Liver (tissue), 9 donors: Measurements from ENCODE around the gene SHMT2. TPM values are rescaled to one million over a fixed set of nuclear protein-coding genes. Genes with fewer than 3 reads are reported as not detected.

ENCODE experiments used
- DNase-seq: peaks from one replicate; pipeline ENCODE4 v3.0.0-alpha.2; 2017; ENCODE audit warnings: low spot score
- H3K27ac ChIP-seq, 2 donors: one replicate each; pipeline ENCODE4 v1.7.0; 2013; ENCODE audit warnings: inconsistent platforms in 2 of 2, low read length in 2 of 2, control low read depth in 1 of 2, low read depth in 1 of 2, mild to moderate bottlenecking in 1 of 2
- H3K27me3 ChIP-seq, 4 donors: one replicate each; pipeline versions ENCODE4 v1.6.1 to v1.7.0; 2013; ENCODE audit warnings: low read length in 3 of 4, inconsistent platforms in 1 of 4, mild to moderate bottlenecking in 1 of 4, moderate library complexity in 1 of 4; ENCODE audit not compliant: control insufficient read depth in 4 of 4, insufficient read depth in 4 of 4
- H3K36me3 ChIP-seq, 4 donors: one replicate each; pipeline versions ENCODE4 v1.6.1 to v1.7.0; 2013; ENCODE audit warnings: low read length in 3 of 4, mild to moderate bottlenecking in 3 of 4, low read depth in 1 of 4, moderate library complexity in 1 of 4; ENCODE audit not compliant: control insufficient read depth in 4 of 4, insufficient read depth in 3 of 4
- H3K4me1 ChIP-seq, 4 donors: one replicate each; pipeline versions ENCODE4 v1.6.1 to v1.7.0; 2013; ENCODE audit warnings: low read length in 3 of 4, mild to moderate bottlenecking in 3 of 4, moderate library complexity in 1 of 4; ENCODE audit not compliant: control insufficient read depth in 4 of 4, insufficient read depth in 4 of 4
- H3K4me3 ChIP-seq, 3 donors: one replicate each; pipeline versions ENCODE4 v1.6.1 to v1.7.0; 2013; ENCODE audit warnings: low read length in 3 of 3, control low read depth in 1 of 3, low read depth in 1 of 3, mild to moderate bottlenecking in 1 of 3
- H3K9ac ChIP-seq, 2 donors: one replicate each; pipeline ENCODE4 v1.7.0; 2013; ENCODE audit warnings: low read length in 2 of 2, mild to moderate bottlenecking in 2 of 2, moderate library complexity in 2 of 2, control low read depth in 1 of 2, low read depth in 1 of 2
- H3K9me3 ChIP-seq, 4 donors: one replicate each; pipeline versions ENCODE4 v1.6.1 to v1.7.0; 2013; ENCODE audit warnings: low read length in 3 of 4; ENCODE audit not compliant: control insufficient read depth in 4 of 4
- EGR1 ChIP-seq, 2 donors: IDR thresholded peaks; 2 replicates each; pipeline ENCODE4 v1.6.1; 2016 to 2018; ENCODE audit warnings: antibody characterized with exemption in 2 of 2, low read depth in 2 of 2
- FOXA2 ChIP-seq: IDR thresholded peaks from 2 replicates; pipeline ENCODE4 v1.6.1; 2016; ENCODE audit warnings: antibody characterized with exemption
- HNF4G ChIP-seq: IDR thresholded peaks from 2 replicates; pipeline ENCODE4 v1.6.1; 2016; ENCODE audit warnings: antibody characterized with exemption
- NR2F2 ChIP-seq: IDR thresholded peaks from 2 replicates; pipeline ENCODE4 v1.6.1; 2016; ENCODE audit warnings: antibody characterized with exemption
- RAD21 ChIP-seq, 2 donors: IDR thresholded peaks; 2 replicates each; pipeline ENCODE4 v1.6.1; 2016; ENCODE audit warnings: antibody characterized with exemption in 2 of 2, mild to moderate bottlenecking in 2 of 2
- RXRA ChIP-seq, 2 donors: IDR thresholded peaks; 2 replicates each; pipeline ENCODE4 v1.6.1; 2017 to 2018; ENCODE audit warnings: antibody characterized with exemption in 2 of 2, mild to moderate bottlenecking in 1 of 2
- TAF1 ChIP-seq: conservative IDR thresholded peaks from 2 replicates; pipeline ENCODE4 v1.6.1; 2016; ENCODE audit warnings: antibody characterized with exemption, mild to moderate bottlenecking
- YY1 ChIP-seq: IDR thresholded peaks from 2 replicates; pipeline ENCODE4 v1.6.1; 2016; ENCODE audit warnings: antibody characterized with exemption, mild to moderate bottlenecking
- WGBS: extraction: QIAGEN DNeasy Blood & Tissue Kit; methylation state at CpG from one replicate; pipeline ENCODE4 v1.1.7; 2013; 5-methylcytosine and 5-hydroxymethylcytosine counted together
- polyA plus RNA-seq, 2 donors: library from polyadenylated mRNA; stranded (reverse) in 1 of 2; unstranded in 1 of 2; fragments of 200-250 nt in 1 of 2; fragments of >200 nt in 1 of 2; fragmentation: Nextera tagmentation in 1 of 2; extraction: Ambion mirVana in 1 of 2; gene quantifications; one replicate each; pipeline versions ENCODE4 v1.2.1 to v1.2.3, GENCODE V29; 2013 to 2015
- total RNA-seq, 2 donors: library from RNA; depleted of rRNA; stranded (reverse); fragments of >200 nt; gene quantifications; one replicate each; pipeline ENCODE4 v1.2.3, GENCODE V29; 2014
- TF ChIP-seq, protein P1 (sequence below): IDR thresholded peaks from 2 replicates; pipeline ENCODE4 v1.6.1; 2016; ENCODE audit warnings: antibody characterized with exemption
- TF ChIP-seq, protein P2 (sequence below): IDR thresholded peaks from 2 replicates; pipeline ENCODE4 v1.6.1; 2016; ENCODE audit warnings: antibody characterized with exemption
- TF ChIP-seq, protein P3 (sequence below): IDR thresholded peaks from 2 replicates; pipeline ENCODE4 v1.6.1; 2016; ENCODE audit warnings: antibody characterized with exemption
- donor health status: healthy.
- donor health status: healthy.
- donor health status: healthy.
- donor health status: healthy.
- donor health status: healthy.

The SHMT2 gene
- total and polyA plus RNA-seq, 4 donors, result 66.7 to 276 (median 179) TPM

DNA sequence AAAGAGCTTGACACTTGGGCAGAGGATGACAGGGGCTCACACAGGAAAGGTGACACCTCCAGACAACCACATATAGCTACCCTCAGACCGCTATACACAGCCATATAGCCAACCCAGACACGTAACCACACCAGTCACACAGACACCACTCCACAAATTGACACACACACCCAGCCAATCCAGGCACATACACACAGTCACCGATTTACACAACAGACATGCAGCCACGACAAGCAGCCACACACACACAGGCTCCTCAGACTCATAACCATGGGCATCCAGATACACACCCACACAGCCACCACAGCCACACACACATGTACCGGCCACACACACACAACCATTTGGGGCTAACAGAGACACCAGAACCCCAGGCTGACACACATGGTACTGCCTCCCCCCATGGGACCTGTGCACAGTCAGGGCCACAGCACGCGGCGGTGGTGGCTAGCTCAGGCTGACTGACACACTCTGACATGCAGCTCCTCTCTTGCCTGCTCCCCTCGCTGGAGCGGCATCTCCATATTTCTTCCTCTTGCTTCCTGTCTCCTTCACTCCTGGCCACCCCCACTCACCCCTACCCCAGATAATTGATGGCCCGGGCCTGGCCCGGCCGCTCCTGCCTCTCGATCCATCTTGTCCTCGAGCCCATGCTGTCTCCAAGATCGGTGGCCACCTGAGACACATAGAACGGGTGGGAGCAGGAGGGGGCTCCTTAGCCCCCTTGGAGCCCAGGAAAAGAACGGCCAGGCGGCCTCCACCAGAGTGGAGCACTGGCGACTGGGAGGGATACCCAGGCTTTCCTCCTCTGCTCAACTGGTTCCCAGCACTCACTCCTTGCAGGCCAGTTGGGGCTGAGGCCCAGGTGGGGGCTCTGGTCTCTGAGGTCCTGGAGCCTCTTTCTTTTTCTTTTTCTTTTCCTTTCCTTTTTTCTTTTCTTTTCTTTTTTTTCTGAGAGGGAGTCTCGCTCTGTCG, 6.0 kb upstream of the SHMT2 start (continued):
- TF ChIP-seq, protein P1, sequence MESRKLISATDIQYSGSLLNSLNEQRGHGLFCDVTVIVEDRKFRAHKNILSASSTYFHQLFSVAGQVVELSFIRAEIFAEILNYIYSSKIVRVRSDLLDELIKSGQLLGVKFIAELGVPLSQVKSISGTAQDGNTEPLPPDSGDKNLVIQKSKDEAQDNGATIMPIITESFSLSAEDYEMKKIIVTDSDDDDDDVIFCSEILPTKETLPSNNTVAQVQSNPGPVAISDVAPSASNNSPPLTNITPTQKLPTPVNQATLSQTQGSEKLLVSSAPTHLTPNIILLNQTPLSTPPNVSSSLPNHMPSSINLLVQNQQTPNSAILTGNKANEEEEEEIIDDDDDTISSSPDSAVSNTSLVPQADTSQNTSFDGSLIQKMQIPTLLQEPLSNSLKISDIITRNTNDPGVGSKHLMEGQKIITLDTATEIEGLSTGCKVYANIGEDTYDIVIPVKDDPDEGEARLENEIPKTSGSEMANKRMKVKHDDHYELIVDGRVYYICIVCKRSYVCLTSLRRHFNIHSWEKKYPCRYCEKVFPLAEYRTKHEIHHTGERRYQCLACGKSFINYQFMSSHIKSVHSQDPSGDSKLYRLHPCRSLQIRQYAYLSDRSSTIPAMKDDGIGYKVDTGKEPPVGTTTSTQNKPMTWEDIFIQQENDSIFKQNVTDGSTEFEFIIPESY, result no peak
- TF ChIP-seq, protein P2, sequence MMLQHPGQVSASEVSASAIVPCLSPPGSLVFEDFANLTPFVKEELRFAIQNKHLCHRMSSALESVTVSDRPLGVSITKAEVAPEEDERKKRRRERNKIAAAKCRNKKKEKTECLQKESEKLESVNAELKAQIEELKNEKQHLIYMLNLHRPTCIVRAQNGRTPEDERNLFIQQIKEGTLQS, result no peak
- TF ChIP-seq EGR1 (IDR thresholded peaks at IDR 0.05; ENCODE audit: low read depth in 2 of 2) (no peak), RAD21 (IDR thresholded peaks at IDR 0.05) (no peak)
- TF ChIP-seq, protein P3, sequence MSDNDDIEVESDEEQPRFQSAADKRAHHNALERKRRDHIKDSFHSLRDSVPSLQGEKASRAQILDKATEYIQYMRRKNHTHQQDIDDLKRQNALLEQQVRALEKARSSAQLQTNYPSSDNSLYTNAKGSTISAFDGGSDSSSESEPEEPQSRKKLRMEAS, result no peak

DNA sequence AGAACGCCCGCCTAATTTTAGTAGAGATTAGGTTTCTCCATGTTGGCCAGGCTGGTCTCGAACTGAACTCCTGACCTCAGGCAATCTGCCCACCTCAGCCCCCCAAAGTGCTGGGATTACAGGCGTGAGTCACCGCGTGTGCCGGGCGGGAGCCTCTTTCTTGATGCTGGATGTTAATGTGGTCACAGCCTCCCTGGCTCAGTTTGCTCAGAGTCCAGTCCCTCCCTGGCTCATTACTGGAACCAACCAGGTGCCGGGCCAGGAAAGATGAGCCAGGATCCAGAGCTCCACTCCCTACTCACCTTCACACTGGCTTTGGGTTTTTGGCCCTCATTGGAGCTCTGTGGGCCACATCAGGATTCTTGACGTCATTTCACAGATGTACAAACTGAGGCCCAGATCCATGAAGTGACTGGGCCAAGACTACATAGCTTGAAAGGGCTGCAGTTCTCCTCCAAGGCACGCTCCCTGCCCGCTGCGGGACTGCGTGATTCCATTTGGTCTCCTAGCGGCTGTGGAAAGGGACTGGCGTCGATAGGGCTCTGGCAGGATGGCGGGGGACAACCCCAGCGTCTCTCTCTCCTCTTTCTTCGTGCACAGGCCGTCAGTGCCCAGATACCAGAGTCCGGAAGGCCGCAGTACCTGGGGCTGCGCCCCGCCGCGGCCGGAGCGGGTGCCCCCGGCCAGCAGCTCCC, 5.1 kb upstream of the SHMT2 start:
- Histone ChIP-seq H3K36me3 (no peaks in the 10 kb centered on the region), H3K27me3 (peaks cover 0 to 20% (median 12%) of the 10 kb centered on the region in 4 donors), H3K4me3 (no peak overlapping the region), H3K4me1 (peaks cover 7 to 12% (median 8%) of the 10 kb centered on the region in 4 donors), H3K27ac (no peak overlapping the region), H3K9ac (no peak overlapping the region), H3K9me3 (no peaks in the 10 kb centered on the region)
- 33% methylated on average over 30 of the region's 30 CpGs for WGBS
- no peak for DNase-seq
- no peak for TF ChIP-seq NR2F2
- no peak for TF ChIP-seq YY1
- no peak for TF ChIP-seq TAF1
- TF ChIP-seq, protein P3, result no peak
- no peak for TF ChIP-seq RXRA (IDR thresholded peaks at IDR 0.05)
- TF ChIP-seq, protein P2, result no peak
- no peak for TF ChIP-seq EGR1 (IDR thresholded peaks at IDR 0.05; ENCODE audit: low read depth in 2 of 2)
- TF ChIP-seq, protein P1, result no peak
- TF ChIP-seq FOXA2, result no peak
- no peak for TF ChIP-seq RAD21 (IDR thresholded peaks at IDR 0.05)
- no peak for TF ChIP-seq HNF4G
